Measurements from ENCODE around the gene RBM24.

Gene RBM24

GRCh38 chr6:17343215-17343614, 62.1 kb downstream of the RBM24 start:
- no peak for DNase-seq
